NCI-H146 treated with DMSO at 0.1 percent for 48 hours (cell line): ENCODE results near the gene ATP13A1.
A peak's percentile ranks its signal among the peaks of the same experiment; 100 is the strongest.
"Not testable (repeated sequence)": the region's sequence is repeated elsewhere in the genome, so short reads cannot be mapped to it uniquely, and the experiment has no call there.

Experiments
- DNase-seq: peaks from one replicate; lab custom pipeline; 2025; ENCODE audit not compliant: unreplicated experiment; lab: John Stamatoyannopoulos, UW

ATP13A1 gene

GRCh38 chr19:19663256-19664120, at the start of gene ATP13A1:
TSS of gene ATP13A1 (minus strand) at chr19:19663676. CDS start at chr19:19663666, 10 bp downstream.
- peak; percentile 99 for DNase-seq

- no peak for DNase-seq
Observed at GRCh38 chr19:19711934-19712828, 48.7 kb upstream of the ATP13A1 start.

- no peak for DNase-seq
Observed at GRCh38 chr19:19711306-19711933, 47.9 kb upstream of the ATP13A1 start.

- no peak for DNase-seq
Observed at GRCh38 chr19:19710506-19710905, 47.0 kb upstream of the ATP13A1 start.

- no peak for DNase-seq
Observed at GRCh38 chr19:19704836-19705235, 41.4 kb upstream of the ATP13A1 start.

- DNase-seq = not testable (repeated sequence)
Observed at GRCh38 chr19:19700493-19700892, 37.0 kb upstream of the ATP13A1 start.

- no peak for DNase-seq
Observed at GRCh38 chr19:19697589-19697988, 34.1 kb upstream of the ATP13A1 start.

GRCh38 chr19:19696386-19696785, 32.9 kb upstream of the ATP13A1 start:
- no peak for DNase-seq

GRCh38 chr19:19691683-19692082, 28.2 kb upstream of the ATP13A1 start:
- no peak for DNase-seq

- DNase-seq = not testable (repeated sequence)
Observed at GRCh38 chr19:19689023-19689422, 25.5 kb upstream of the ATP13A1 start.

- DNase-seq = no peak
Observed at GRCh38 chr19:19687090-19687489, 23.6 kb upstream of the ATP13A1 start.

GRCh38 chr19:19686580-19686979, 23.1 kb upstream of the ATP13A1 start:
- DNase-seq = no peak

- not testable (repeated sequence) for DNase-seq
Observed at GRCh38 chr19:19686119-19686518, 22.6 kb upstream of the ATP13A1 start.

- no peak for DNase-seq
Observed at GRCh38 chr19:19679176-19680073, 15.9 kb upstream of the ATP13A1 start.

- DNase-seq = no peak
Observed at GRCh38 chr19:19677579-19677978, 14.1 kb upstream of the ATP13A1 start.

GRCh38 chr19:19674315-19674714, 10.8 kb upstream of the ATP13A1 start:
- no peak for DNase-seq

- no peak for DNase-seq
Observed at GRCh38 chr19:19672816-19673215, 9.3 kb upstream of the ATP13A1 start.

GRCh38 chr19:19670070-19670551, 6.6 kb upstream of the ATP13A1 start:
- no peak for DNase-seq

- DNase-seq = peak; percentile 94
Observed at GRCh38 chr19:19668230-19669012, 4.9 kb upstream of the ATP13A1 start, which contains the start of gene ZNF101. TSS of gene ZNF101 (plus strand) at chr19:19668839. CDS start at chr19:19668964, 125 bp downstream.
